Calu3 (cell line): Measurements from ENCODE around the gene ZNF487. TPM values are rescaled to one million over a fixed set of nuclear protein-coding genes. Genes with fewer than 3 reads are reported as not detected.
"Not testable (repeated sequence)": the region's sequence is repeated elsewhere in the genome, so short reads cannot be mapped to it uniquely, and the experiment has no call there.

Source experiments
- BruUV-seq: library from RNA; stranded (reverse); fragments of 400-500 nt; replicated peaks from 2 replicates; lab custom pipeline; 2021; lab: Mats Ljungman, UMichigan
- CTCF ChIA-PET: fragments of 300-600 bp; sonication (Branson Sonifier 250); formaldehyde crosslinking; loops from one replicate; lab custom pipeline; 2022; ENCODE audit warnings: antibody characterized with exemption; lab: Charles Lee
- DNase-seq: peaks from one replicate; pipeline ENCODE4 v3.0.0; 2022
- H3K27ac Mint-ChIP-seq: one replicate; pipeline ENCODE4 v1.8.0; 2022; ENCODE audit warnings: mixed read lengths; ENCODE audit not compliant: unreplicated experiment
- H3K27me3 Mint-ChIP-seq: one replicate; pipeline ENCODE4 v1.8.0; 2022; ENCODE audit warnings: mixed read lengths; ENCODE audit not compliant: unreplicated experiment
- H3K36me3 Mint-ChIP-seq: one replicate; pipeline ENCODE4 v1.8.0; 2022; ENCODE audit warnings: mild to moderate bottlenecking, moderate library complexity, mixed read lengths; ENCODE audit not compliant: insufficient read depth, unreplicated experiment
- H3K4me1 Mint-ChIP-seq: one replicate; pipeline ENCODE4 v1.8.0; 2022; ENCODE audit warnings: mild to moderate bottlenecking, low read depth, mixed read lengths; ENCODE audit not compliant: unreplicated experiment
- H3K4me3 Mint-ChIP-seq: one replicate; pipeline ENCODE4 v1.8.0; 2022; ENCODE audit warnings: mild to moderate bottlenecking, low read depth, moderate library complexity, mixed read lengths; ENCODE audit not compliant: unreplicated experiment
- H3K9me3 Mint-ChIP-seq: one replicate; pipeline ENCODE4 v1.8.0; 2022; ENCODE audit warnings: low read depth, mixed read lengths; ENCODE audit not compliant: unreplicated experiment
- intact Hi-C: fragments of 100-400 bp; cut with micrococcal nuclease; formaldehyde crosslinking; loops from one replicate; pipeline ENCODE4 v1.10.0; 2022; ENCODE audit not compliant: unreplicated experiment
- total RNA-seq: library from RNA; stranded (reverse); gene quantifications from 2 replicates; pipeline ENCODE4 v1.2.3, GENCODE V29; 2022
- TF ChIP-seq, protein P1 (sequence below): fragments of 200-600 bp; IDR thresholded peaks from one replicate; pipeline ENCODE4 v1.8.0; 2022; ENCODE audit warnings: antibody characterized with exemption; ENCODE audit not compliant: unreplicated experiment

ZNF487 gene
- total RNA-seq, 1 experiment from 2014 or later: 3.4 TPM

DNA sequence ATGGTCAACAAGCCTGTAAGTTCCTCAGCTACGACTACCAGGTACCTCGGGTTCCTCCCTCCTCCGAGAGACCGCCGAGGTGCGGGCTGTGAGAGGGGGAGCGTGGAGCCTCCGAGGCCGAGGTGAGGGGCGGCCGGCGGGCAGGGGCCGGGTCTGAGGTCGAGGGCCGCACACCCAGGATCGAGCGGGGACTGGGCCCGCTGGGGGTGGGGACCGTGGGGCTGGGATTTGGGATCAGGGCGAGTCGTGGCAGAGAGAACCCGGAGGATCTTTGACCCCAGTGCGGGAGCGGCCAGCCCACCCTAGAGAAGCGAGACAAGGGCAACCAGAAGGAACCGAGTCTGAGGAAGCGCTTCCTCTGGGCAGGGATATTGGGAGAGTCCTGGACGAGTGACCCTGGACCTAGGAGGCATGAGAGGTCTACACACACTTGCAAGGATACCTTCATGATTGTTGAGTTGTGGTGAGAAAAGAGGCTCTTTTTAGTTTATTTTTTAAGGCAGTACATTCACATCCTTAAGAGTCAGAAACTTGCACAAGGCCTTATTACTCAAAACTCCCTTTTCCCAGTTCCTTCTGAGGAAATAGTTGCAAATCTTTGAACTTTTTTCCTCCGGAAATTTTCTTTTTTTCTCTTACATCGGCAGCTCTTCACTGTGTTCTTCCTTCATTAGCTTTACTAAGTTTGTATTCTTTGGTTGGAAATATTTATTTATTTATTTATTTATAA lies 395 bp downstream of the ZNF487 start:
- intact Hi-C loops: no loop called here
- CTCF ChIA-PET: no interaction called here
- peaks cover 8% of the 10 kb centered on the region for H3K4me1 Mint-ChIP-seq
- no peak for DNase-seq
- no peaks in the 10 kb centered on the region for H3K9me3 Mint-ChIP-seq
- H3K36me3 Mint-ChIP-seq: peaks cover 29% of the 10 kb centered on the region
- peak overlapping the region; percentile 99 for H3K4me3 Mint-ChIP-seq
- TF ChIP-seq, protein P1, sequence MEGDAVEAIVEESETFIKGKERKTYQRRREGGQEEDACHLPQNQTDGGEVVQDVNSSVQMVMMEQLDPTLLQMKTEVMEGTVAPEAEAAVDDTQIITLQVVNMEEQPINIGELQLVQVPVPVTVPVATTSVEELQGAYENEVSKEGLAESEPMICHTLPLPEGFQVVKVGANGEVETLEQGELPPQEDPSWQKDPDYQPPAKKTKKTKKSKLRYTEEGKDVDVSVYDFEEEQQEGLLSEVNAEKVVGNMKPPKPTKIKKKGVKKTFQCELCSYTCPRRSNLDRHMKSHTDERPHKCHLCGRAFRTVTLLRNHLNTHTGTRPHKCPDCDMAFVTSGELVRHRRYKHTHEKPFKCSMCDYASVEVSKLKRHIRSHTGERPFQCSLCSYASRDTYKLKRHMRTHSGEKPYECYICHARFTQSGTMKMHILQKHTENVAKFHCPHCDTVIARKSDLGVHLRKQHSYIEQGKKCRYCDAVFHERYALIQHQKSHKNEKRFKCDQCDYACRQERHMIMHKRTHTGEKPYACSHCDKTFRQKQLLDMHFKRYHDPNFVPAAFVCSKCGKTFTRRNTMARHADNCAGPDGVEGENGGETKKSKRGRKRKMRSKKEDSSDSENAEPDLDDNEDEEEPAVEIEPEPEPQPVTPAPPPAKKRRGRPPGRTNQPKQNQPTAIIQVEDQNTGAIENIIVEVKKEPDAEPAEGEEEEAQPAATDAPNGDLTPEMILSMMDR: no peak
- H3K27ac Mint-ChIP-seq: peak overlapping the region; percentile 99
- TSS peak; percentile 67 for BruUV-seq
- H3K27me3 Mint-ChIP-seq: no peaks in the 10 kb centered on the region

DNA sequence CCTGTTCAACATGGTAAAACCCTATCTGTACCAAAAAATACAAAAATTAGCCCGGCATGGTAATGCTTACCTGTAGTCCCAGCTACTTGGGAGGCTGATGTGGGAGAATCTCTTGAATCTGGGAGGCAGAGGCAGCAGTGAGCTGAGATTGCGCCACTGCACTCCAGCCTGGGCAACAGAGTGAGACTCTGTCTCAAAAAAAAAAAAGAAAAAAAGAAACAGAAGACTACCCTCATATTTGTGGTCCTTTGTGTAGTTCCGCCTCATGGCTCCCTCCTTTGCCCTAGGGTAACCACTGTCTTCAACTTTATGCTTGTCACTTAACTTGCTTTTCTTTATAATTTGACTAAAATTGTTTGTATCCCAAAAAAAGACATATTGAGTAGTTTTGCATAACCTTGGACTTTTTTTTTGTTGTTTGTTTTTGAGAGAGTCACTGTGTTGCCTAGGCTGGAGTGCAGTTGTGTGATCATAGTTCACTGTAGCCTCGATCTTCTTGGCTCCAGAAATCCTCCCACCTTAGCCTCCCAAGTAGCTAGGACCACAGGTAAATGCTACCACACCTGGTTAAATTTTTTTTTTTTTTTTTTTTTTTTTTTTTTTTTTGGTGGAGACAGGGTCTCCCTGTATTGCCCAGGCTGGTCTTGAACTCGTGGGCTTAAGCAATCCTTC lies 3.7 kb downstream of the ZNF487 start:
- intact Hi-C loops: no loop called here
- no TSS peak for BruUV-seq
- H3K27ac Mint-ChIP-seq: no peak overlapping the region
- no peak overlapping the region for H3K4me3 Mint-ChIP-seq
- CTCF ChIA-PET: no interaction called here
- no peaks in the 10 kb centered on the region for H3K27me3 Mint-ChIP-seq
- no peak for DNase-seq
- H3K9me3 Mint-ChIP-seq: no peaks in the 10 kb centered on the region
- TF ChIP-seq, protein P1: no peak
- H3K4me1 Mint-ChIP-seq: peaks cover 8% of the 10 kb centered on the region
- peaks cover 25% of the 10 kb centered on the region for H3K36me3 Mint-ChIP-seq

DNA sequence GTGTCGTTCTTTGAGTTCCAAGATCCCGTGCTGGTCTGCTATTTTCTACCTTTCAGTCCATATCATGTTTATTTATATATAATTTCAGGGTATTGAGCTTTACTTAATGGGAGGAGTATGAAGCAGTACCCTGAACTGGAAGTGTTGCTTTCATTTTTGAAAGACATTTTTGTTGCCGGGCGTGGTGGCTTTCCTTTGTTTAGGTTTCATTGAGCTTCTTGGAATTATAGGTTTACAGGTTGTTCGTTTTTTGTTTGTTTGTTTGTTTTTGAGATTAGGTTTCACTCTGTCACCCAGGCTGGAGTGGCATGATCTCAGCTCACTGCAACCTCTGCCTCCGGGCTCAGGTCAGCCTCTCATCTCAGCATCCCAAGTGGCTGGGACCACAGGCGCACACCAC lies 7.4 kb downstream of the ZNF487 start:
- H3K36me3 Mint-ChIP-seq: no peaks in the 10 kb centered on the region
- no peak overlapping the region for H3K27ac Mint-ChIP-seq
- no peaks in the 10 kb centered on the region for H3K27me3 Mint-ChIP-seq
- H3K4me1 Mint-ChIP-seq: no peaks in the 10 kb centered on the region
- CTCF ChIA-PET: no interaction called here
- H3K4me3 Mint-ChIP-seq: no peak overlapping the region
- no TSS peak for BruUV-seq
- no peaks in the 10 kb centered on the region for H3K9me3 Mint-ChIP-seq
- intact Hi-C loops: no loop called here
- DNase-seq: no peak
- TF ChIP-seq, protein P1: no peak

DNA sequence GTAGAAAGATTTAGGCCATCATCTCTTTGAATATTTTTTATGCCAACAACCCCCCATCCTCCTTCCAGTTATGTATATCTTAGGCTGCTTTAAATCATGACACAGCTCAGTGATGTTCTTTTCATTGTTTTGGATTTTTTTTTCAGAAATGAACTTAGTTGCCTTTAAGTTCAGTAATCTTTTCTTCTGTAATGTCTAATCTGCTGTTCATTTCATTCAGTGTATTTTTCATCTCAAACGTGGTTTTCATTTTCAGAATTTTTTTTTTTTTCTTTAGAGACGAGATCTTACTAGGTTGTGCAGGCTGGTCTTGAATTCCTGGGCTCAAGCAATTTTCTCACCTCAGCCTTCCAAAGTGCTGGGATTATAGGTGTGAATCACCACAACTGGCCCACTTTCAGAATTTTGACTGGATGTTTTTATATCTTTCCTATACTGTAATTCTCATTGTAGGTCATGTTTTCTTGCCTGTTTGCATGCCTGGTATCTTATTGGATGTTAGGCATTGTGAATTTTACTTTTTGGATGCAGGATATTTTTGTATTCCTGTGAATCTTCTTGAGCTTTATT lies 8.1 kb downstream of the ZNF487 start:
- Mint-ChIP-seq H3K27ac (no peak overlapping the region), H3K9me3 (no peaks in the 10 kb centered on the region), H3K27me3 (no peaks in the 10 kb centered on the region), H3K36me3 (no peaks in the 10 kb centered on the region), H3K4me3 (no peak overlapping the region), H3K4me1 (no peaks in the 10 kb centered on the region)
- CTCF ChIA-PET: interaction anchor here (0.7 kb wide), 1 partner anchor 290 kb away, joined by 3 read pairs; no protein-coding TSS in a partner anchor
- TF ChIP-seq, protein P1: no peak
- DNase-seq: no peak
- intact Hi-C loops: no loop called here
- BruUV-seq: no TSS peak

DNA sequence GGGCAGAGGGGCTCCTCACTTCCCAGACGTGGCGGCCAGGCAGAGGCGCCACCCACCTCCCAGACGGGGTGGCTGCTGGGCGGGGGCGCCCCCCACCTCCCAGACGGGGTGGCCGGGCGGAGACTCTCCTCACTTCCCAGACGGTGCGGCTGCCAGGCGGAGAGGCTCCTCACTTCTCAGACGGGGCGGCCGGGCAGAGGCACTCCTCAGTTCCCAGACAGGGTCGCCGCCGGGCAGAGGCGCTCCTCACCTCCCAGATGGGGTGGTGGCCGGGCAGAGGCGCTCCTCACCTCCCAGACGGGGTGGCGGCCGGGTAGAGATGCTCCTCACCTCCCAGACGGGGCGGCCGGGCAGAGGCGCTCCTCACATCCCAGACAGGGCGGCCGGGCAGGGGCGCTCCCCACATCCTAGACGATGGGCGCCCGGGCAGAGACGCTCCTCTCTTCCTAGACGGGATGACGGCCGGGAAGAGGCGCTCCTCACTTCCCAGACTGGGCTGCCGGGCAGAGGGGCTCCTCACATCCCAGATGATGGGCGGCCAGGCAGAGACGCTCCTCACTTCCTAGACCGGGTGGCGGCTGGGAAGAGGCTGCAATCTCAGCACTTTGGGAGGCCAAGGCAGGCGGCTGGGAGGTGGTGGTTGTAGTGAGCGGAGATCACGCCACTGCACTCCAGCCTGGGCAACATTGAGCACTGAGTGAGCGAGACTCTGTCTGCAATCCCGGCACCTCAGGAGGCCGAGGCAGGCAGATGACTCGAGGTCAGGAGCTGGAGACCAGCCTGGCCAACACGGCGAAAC lies 9.5 kb downstream of the ZNF487 start:
- intact Hi-C loops, H3K9me3 Mint-ChIP-seq, CTCF ChIA-PET, BruUV-seq, H3K36me3 Mint-ChIP-seq, DNase-seq, H3K27me3 Mint-ChIP-seq, H3K4me1 Mint-ChIP-seq, H3K27ac Mint-ChIP-seq, H3K4me3 Mint-ChIP-seq: not testable (repeated sequence)
